NCI-H146 (cell line): ENCODE data around the gene CEP55.
"Not testable (repeated sequence)": the region's sequence is repeated elsewhere in the genome, so short reads cannot be mapped to it uniquely, and the experiment has no call there.

Experiments used
- DNase-seq: peaks from one replicate; lab custom pipeline; 2025; lab: John Stamatoyannopoulos, UW

The CEP55 gene

DNA sequence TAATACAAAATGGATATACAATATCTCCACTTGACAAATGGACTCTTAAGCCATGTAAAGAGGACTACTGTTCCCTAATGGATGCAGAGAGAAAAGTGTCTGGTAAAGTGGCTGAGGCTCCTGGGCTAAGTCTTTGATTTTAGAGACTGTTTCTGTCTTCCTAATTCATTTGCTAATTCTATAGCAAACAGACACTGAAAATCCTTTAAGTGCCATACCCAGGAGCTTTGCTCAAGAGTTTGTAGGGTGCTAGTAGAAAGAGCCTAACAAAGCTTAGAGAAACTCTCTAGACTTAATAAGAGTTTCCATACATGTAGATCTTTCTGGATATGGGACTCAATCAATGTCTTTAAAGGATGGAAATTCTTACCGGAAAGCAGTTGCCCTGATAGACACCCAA, 16.7 kb downstream of the CEP55 start:
- no peak for DNase-seq

DNA sequence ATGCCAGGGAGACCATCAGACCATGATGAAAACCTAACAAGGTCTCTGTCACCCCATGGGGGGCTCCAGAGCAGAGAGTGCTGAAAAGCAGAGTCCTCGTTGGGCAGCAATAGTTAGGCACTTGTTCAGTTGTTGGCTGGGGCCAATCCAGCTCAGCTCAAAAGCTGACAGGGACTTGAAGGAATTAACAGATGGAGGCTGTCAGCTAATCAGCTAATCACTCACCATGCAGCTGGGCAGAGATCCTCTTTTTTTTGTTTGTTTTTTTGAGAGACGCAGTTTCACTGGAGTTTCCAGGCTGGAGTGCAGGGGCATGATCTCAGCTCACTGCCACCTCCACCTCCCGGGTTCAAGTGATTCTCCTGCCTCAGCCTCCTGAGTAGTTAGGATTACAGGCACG, 18.1 kb downstream of the CEP55 start:
- DNase-seq = no peak

DNA sequence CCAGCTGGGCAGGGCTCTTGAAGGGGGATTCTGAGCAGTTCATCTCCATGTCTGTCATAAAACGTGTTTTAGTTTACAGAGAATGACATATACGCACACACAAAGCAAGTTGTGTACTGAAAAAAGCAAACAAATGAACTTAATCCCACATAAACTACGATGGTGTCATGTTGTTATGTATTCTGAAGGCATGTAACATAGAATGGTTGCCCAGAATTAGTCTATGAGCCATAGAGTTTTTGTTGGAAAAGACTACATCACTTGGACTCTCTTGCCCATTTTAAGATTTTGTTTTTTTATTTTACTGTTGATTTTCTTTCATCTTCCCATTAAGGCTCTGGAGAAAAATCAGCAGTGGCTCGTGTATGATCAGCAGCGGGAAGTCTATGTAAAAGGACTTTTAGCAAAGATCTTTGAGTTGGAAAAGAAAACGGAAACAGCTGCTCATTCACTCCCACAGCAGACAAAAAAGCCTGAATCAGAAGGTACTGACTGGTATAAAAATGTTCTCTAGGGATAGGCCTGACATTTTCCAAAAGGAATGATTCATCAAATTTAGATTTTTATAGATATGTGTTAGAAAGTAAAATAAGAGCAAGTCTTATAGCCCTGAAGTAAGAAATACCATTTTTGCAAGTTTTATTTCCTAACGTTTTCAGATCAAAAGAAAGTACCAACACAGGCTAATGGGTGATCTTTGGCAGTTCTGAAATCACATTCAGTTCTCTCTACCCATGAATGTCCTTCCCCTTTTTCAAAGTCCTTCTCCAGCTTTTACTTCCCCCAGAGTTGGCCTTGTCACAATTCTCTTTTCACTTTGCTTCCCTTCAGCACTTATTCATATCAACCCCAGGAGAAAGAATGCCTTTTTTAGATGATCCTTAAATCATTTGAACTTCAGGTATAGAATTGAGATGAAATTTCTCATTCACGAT, 18.9 kb downstream of the CEP55 start:
- DNase-seq = no peak

DNA sequence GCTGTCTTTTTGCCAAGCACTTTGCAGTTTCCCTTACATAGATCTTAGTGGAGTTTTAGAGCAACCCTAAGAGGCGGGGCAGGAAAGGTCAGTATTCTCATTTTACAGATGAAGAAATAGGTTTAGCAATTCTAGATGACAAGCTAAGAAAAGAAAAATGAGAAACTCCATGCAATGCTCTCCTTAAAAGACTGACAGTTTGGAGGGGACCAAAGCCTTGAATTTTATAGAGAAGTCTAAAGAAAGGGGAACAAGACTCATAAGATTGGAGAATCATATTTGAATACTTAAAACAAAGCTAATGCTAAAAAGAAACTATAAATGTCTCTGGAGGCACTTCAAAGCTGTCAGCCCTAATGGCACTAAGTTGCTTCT, 19.6 kb downstream of the CEP55 start:
- DNase-seq = no peak

DNA sequence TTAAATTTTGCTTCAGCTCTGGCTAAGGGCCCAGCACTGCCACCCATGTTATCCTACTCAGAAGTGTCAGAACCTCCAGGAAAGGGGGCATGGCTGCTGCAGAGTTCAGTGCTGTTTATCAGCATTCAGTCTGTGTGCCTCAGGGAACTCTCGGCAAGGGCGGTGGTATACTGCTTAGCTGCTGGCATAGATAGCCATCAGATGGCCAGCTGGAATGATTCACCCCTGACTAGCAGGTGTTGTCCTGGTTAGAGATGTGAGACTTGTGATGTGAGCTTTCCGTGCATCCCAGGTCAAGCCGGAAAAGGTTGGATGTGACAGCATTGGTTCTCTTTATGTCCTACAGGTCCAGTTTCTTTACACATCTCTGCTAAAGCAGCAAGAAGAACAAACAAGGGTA, 22.1 kb downstream of the CEP55 start:
- no peak for DNase-seq

DNA sequence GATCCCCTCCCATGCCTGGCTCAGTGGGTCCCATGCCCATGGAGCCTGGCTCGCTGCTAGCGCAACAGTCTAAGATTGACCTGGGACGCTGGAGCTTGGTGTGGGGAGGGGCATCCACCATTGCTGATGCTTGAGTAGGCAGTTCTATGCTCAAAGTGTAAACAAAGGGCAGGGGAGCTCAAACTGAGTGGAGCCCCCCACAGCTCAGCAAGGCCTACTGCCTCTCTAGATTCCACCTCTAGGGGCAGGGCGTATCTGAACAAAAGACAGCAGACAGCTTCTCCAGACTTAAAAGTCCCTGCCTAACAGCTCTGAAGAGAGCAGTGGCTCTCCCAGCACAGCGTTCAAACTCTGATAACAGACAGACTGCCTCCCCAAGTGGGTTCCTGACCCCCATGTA, 38.9 kb downstream of the CEP55 start:
- DNase-seq = no peak

DNA sequence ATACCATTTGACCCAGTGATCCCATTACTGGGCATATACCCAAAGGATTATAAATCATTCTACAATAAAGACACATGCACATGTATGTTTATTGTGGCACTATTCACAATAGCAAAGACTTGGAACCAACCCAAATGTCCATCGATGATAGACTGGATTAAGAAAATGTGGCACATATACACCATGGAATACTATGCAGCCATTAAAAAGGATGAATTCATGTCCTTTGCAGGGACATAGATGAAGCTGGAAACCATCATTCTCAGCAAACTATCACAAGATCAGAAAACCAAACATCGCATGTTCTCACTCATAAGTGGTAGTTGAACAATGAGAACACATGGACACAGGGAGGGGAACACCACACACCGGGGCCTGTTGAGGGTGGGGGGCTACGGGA, 44.5 kb downstream of the CEP55 start:
- not testable (repeated sequence) for DNase-seq

DNA sequence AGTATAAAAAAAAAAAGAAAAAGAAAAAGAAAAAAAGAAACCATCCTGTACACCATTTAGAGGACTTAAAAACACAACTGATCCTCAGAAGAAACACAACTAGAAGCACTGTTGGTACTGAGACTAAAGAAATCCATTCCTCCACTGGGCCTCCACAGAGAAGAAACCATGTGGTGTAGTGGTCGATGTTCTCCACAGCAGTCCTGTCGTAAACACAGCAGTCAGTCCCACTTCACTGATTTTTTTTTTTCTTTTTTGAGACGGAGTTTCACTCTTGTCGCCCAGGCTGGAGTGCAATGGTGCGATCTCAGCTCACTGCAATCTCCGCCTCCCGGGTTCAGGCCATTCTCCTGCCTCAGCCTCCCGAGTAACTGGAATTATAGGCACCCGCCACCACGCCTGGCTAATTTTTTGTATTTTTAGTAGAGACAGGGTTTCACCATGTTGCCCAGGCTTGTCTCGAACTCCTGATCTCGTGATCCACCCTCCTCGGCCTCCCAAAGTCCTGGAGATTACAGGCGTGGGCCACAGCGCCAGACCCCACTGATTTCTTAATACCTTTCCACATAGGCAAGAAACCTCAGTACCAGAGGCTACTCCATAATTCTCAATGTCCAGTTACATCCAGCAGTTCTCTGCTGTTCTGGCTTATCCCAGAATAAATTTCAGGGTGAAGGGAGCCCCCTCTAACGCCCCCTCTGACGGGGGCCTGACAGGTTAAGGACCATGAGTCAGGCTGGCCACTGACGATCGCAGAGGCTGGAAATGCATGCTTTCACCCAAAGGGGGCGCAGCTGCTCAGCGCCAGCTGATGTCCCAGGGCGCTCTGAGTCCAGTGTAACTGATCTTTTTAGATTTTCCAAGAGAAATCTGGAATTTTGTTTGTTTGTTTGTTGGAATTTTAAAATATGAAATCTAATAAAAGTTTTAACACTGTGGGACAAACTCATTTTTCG, 45.3 kb downstream of the CEP55 start:
- peak; percentile 18 for DNase-seq

DNA sequence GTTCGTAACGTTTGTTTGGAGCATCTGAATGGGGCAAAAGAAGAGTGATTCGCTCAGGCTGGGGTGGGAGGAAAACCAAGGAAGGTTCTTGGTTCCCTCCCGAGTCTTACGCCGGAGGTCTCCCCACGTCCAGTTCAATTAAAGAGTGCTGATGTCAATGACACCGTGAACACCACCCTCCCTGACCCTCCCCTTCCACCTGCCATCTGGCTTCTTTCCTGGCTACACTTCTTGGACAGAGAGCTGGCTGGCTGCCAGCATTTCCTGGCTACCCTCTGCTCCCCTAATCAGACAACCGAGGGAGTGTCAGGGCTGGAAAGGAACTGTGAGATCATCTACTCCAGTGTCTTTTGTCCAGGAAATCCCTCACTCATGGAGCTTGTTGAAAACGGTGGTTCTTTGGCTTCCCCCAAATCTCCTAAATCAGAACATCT, 46.0 kb downstream of the CEP55 start:
- peak; percentile 81 for DNase-seq

DNA sequence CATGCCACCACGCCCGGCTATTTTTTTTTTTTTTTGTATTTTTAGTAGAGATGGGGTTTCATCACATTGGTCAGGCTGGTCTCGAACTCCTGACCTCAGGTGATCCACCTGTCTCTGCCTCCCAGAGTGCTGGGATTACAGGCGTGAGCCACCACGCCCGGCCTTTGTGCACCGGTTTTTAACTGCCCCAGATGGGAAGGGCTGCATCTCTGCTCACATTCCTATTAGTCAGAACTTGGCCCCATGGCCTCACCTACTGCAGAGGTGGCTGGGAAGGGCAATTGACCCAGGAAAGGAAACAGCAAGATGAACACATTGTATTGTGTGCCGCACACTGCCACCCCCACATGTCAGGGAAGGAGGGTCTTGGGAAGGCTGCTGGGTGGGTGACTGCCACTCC, 50.6 kb downstream of the CEP55 start:
- DNase-seq = not testable (repeated sequence)

DNA sequence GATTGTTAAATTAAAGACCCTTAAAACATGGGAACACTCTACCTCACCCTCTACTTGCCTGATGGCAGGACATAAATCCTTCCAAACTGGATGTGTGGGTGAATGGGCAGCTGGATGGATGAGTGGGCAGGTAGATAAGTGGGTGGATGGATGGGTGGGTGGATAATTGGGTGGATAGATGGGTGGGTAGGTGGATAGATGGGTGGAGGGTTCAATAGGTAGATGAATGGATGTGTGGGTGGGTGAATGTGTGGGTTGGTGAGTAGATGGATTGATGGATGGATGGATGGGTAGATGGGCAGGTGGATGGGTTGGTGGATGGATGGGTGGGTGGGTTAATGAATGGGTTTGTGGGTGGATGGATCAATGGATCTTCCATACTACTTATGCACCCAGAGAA, 51.1 kb downstream of the CEP55 start:
- DNase-seq = no peak

DNA sequence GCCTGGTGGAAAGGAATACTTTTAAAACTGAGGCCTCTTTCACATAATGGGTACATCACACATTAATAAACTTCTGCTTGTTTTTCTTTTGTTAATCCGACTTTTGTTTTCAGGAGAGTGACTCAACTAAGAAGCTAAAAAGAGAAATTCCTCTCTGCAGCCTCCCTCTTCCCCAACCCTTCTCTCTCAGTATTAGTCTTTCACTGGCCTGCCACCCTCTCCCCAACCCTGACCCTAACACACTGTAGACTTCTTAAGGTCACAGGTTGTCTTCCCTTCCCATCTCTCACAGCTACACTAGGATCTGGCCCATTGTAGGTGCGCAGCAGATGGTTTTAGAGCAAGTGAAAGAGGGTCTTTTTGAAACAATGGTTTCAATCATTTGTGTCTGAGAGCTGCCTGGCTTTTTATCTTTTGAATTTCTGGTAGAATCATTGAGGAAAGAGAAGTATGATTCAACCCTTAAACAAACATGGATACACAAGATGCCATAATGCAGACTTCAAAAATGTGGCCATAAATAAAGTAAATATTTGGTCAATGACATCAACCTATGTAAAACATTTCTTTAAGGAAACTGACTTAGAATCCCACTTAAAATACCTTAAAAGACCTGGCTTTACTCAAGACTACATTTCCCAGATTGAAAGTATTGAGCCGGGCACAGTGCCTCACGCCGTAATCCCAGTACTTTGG, 52.1 kb downstream of the CEP55 start:
- DNase-seq = no peak

DNA sequence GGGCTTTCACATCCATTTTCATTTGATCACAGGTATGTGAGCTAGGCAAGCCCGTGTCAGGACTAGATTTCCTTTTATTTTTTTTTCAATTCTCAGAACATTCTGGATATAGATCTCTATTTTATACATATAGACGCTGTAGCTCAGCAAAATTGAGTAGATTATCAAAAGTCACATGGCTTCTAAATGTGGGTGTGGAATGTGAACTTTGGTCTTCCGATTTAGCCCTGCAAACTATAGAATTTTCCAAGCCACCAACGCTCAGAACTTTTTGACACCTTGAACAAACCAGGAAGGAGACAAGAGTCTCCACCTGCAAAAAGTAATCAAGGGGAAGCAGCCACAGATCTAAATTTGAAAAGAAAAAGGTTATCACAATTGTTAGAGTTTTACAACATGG, 54.2 kb downstream of the CEP55 start:
- DNase-seq = no peak

DNA sequence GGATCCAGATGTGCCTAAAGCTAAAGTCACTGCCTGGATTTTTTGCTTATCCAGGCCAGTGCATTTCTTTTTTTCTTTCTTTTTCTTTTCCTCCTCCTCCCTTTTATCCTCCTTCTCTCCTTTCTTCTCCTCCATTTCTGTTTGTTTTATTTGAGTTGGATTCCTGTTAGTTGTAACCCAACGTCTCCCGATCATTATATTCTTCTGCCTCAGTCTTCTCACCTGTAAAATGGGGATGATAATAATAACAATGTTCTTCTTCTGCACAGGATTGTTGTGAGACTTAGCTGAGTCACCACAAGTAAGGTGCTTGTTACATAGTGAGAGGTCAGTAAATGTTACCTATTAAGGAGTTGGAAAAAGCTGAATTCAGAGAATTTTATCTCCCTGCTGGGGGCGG, 56.4 kb downstream of the CEP55 start:
- DNase-seq = no peak

DNA sequence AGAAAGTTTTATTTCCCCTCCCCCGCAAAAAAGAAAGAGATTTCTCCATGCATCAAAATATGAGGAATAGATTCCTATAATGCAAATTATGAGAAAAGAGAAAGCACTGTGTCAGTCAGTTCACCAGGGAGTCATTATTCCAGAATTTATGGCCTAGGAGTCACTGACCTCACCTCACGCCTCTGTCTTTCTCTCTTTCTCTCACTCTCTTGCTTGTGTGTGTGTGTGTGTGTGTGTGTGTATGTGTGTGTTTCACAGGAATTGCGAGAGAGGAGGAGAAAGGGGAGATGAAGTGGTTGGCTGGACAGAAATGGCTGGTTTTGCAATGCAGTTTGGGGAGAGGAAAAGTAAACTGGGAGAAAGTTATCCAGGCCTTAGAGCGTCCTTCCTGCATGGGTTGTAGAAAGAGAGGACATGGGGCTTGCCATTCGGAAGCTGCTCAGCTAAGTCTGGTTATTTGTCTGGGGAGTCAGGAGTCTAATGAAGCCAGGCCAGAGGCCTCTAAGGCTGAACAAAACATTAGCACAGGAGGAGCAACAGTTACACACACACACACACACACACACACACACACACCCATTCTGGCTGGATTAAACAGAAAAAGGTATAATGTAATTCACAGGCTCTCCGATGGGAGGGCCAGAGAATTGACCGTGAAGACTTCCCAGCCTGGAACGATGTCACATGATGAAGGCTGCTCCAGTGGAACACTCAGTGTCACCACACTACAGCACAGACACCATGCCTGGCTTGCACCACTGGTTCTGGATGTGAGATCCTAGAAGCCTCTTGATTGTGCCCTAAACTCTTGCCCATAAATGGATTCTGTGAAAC, 57.3 kb downstream of the CEP55 start:
- no peak for DNase-seq

DNA sequence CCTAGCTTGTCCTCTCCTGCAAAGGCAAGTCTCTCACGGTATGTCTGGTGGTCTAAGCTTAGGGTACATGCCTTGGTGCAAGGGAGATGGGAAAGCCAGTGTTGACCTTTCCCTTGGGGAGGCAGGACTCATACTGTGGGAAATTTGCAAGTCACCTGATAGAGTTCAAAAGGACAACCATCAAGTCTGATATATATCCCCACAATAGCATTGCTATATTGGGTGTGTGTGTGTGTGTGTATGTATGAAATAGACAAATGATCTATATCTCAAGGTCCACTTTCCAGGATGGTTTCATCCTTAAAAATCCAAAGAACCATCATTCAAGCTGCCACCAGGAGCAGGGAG, 57.9 kb downstream of the CEP55 start:
- no peak for DNase-seq

DNA sequence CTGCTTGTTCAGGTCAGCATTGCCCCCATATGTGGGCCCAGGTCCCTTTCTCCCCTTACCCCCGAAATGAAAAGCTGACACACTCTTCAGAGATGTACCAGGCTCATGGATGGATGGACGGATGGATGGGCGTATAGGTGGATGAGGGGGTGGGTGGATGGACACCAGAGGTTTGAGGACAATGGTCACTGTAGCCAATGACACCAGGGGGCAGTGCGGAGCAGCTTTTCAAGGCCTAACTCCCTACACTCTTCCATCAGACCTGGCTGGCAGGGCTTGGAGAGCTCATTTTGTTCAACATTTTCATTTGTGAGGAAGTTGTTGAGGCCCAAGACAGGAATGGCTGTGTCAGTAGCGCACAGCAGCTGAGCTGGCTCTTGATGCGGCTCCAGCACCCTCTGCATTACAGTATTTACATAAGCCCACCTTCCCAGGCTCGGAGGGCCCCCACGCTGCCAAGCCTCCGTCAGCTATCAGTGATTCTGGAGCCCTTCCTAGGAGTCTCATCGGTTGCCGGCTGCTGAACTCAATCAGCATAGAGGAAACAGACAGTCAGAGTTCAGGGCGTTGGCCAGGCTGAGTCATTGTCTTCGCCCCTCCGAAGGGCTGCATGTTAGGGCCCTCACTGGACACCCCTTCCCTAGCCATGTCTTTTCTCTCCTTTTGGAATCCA, 58.5 kb downstream of the CEP55 start:
- DNase-seq = peak; percentile 74

DNA sequence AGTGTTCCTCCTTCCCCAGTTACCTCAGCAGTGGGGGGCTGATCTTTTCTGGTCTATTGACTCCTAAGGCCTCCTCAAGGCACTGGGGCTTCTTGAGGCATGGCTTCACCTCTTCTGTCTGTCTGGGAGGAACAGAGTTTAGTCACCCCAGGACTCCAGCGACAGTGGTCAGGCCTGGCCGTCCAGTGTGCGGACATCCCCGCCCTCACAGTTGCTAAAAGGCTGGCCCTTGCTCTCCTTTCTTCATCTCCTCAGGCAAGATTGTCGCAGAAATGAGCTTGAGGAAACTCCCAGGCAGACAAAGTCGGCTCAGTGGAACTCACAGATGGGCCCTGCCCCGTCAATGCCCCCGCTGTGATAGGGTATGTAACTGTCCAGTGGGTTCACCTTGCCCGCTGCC, 63.1 kb downstream of the CEP55 start:
- no peak for DNase-seq

DNA sequence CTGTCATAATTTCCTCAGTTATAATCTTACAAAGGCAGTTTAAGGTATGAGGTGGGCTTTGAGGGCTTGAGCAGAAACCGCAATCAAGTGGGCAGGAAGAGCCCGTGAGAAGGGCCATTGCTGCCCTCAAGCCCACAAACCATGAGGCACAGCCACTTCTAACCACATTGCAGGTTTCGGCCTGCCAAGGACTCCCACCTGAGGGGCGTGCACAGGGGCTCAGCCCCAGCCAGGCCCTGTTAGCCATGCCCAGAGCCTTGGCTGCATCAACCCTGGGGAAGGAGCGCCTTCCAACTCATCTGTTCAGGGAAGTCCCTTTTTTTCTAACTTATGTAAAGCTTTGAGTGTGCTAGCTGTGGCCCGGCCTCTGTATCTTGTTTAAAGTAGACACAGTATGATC, 64.1 kb downstream of the CEP55 start:
- no peak for DNase-seq

DNA sequence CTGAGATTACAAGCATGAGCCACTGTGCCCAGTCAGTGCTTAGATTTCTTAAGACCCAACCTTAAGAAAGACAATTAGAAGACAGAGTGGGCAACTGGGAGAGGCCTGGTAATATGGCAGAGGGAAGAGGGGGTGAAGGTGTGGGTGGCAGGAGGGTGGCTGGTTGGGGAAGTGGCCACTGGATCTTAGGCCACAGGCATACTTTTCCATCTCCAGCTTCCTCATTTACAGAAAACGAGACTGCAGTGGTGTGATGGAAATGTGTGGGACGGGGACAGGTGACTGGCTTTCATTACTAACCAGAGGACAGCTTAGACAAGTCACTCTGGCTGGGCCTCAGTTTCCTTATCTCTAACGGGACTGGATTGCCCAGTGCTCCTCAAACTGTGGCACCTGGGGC, 69.0 kb downstream of the CEP55 start:
- no peak for DNase-seq
